Measurements from ENCODE around the gene ASPG. TPM values are rescaled to one million over a fixed set of nuclear protein-coding genes. Genes with fewer than 3 reads are reported as not detected.

ASPG gene
- total RNA-seq, 1 donor from 2014 or later: 5.3 TPM

DNA sequence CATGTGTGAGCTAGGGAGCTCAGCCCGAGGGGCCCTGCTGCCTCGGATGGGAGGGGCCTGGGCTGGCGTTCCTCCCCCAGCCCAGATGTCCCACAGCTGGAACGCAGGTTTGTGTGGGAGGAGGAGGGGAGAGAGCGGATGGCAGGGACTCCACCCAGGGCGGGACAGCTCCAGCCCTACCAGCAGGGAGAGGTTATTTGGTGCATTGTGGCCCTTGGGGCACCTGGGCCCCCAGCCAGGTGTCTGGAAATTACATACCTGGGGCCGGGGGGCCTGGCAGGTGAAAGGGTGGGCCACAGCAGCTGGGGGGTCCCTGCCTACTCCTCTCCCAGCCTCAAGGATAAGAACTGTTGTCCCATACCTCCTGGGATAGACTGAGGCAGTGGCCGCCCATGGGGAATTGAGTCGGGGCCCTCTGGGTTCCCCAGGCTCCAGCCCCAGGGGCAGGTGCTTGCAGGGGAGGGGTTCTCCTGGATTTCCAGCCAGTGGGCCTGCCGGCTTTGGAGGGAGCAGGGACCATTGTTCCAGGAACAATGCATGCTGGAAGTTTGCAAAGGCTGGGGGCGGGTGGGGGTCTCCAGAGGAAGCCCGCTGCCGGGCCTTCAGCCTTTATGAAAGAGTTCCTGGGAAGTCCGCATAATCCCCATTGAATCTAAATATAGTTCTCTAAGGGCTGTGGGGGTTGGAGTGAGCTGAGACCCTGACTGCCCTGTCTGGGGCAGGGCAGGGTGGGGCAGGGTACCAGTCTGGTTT lies 54.1 kb downstream of the ASPG start:
- ATAC-seq (no peak), DNase-seq (peak; percentile 53)
- Histone ChIP-seq H3K27ac (no peak overlapping the region), H3K27me3 (peaks cover 57% of the 10 kb centered on the region), H3K4me3 (peak overlapping the region; percentile 55), H3K9me3 (no peaks in the 10 kb centered on the region), H3K4me1 (peaks cover 30% of the 10 kb centered on the region), H3K36me3 (no peaks in the 10 kb centered on the region)
- intact Hi-C loops (cut with DNase I): loop anchor here (10.0 kb wide), 1 partner anchor 425 kb away; no protein-coding TSS in a partner anchor
- TF ChIP-seq, protein P1, sequence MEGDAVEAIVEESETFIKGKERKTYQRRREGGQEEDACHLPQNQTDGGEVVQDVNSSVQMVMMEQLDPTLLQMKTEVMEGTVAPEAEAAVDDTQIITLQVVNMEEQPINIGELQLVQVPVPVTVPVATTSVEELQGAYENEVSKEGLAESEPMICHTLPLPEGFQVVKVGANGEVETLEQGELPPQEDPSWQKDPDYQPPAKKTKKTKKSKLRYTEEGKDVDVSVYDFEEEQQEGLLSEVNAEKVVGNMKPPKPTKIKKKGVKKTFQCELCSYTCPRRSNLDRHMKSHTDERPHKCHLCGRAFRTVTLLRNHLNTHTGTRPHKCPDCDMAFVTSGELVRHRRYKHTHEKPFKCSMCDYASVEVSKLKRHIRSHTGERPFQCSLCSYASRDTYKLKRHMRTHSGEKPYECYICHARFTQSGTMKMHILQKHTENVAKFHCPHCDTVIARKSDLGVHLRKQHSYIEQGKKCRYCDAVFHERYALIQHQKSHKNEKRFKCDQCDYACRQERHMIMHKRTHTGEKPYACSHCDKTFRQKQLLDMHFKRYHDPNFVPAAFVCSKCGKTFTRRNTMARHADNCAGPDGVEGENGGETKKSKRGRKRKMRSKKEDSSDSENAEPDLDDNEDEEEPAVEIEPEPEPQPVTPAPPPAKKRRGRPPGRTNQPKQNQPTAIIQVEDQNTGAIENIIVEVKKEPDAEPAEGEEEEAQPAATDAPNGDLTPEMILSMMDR (IDR thresholded peaks at IDR 0.05): no peak

DNA sequence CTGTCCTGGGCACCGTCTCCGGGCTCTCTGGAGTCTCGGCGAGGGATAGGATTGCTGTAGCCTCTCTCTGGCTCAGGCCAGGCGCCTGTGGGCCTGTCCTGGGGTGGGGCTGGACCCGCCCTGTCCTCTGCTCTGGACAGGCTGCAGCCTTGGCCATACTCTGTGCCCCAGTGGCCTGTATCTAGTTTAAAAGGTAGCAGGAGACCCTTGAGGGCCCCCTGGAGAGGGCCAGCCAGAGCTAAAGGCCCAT lies 54.6 kb downstream of the ASPG start:
- peak overlapping the region; percentile 55 for H3K4me3 ChIP-seq
- TF ChIP-seq, protein P1 (IDR thresholded peaks at IDR 0.05): no peak
- H3K27ac ChIP-seq: no peak overlapping the region
- H3K27me3 ChIP-seq: peaks cover 52% of the 10 kb centered on the region
- ATAC-seq (no peak), DNase-seq (peak; percentile 57)
- H3K9me3 ChIP-seq: no peaks in the 10 kb centered on the region
- H3K4me1 ChIP-seq: peaks cover 30% of the 10 kb centered on the region
- H3K36me3 ChIP-seq: no peaks in the 10 kb centered on the region
- intact Hi-C loops (cut with DNase I): no loop called here

DNA sequence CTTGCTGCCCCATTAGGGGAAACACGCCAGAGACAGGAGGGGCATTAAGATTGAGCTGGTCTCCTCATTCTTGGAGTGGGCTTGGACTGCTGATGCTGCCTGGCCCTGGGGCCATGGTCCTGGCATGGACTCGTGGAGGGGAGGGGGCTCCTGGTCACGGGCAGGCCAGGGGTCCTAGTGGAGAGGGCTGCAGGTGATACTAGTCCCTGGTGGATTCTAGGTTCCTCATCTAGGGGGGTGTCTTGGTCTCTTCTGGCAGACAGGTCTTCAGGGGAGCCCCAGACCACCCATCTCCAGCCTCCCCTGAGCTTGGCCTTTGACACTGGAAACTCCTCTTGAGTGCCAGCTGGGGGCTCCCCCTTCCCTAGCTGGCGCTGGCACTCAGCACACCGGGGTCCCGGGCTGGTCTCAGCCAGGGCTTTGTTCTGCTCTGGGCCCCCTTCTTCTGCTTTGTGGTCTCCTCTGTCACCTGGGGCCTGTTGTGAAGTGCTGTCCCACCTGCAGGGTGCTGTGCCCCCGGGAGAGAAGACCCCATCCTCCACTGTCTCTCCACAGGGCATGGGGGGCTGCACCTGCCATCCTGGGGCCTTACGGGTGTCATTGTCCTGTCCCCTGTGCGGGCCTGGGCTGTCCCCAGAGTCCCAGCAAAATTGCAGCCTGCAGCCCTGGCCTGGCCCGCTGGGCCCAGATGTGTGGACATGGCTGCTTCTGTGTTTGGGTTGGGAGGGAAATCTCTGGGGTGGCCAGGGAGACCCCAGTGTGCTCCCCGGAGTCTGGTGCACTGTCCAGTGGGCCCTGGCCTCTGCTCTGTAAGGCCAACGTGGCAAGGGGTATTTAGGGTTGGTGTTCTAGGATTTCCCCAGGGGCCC lies 55.2 kb downstream of the ASPG start:
- peak overlapping the region; percentile 55 for H3K4me3 ChIP-seq
- intact Hi-C loops (cut with DNase I): no loop called here
- H3K9me3 ChIP-seq: no peaks in the 10 kb centered on the region
- H3K36me3 ChIP-seq: no peaks in the 10 kb centered on the region
- ATAC-seq: no peak
- peak; percentile 63 for DNase-seq
- H3K27ac ChIP-seq: no peak overlapping the region
- H3K27me3 ChIP-seq: peaks cover 46% of the 10 kb centered on the region
- TF ChIP-seq, protein P1 (IDR thresholded peaks at IDR 0.05): no peak
- peaks cover 26% of the 10 kb centered on the region for H3K4me1 ChIP-seq

DNA sequence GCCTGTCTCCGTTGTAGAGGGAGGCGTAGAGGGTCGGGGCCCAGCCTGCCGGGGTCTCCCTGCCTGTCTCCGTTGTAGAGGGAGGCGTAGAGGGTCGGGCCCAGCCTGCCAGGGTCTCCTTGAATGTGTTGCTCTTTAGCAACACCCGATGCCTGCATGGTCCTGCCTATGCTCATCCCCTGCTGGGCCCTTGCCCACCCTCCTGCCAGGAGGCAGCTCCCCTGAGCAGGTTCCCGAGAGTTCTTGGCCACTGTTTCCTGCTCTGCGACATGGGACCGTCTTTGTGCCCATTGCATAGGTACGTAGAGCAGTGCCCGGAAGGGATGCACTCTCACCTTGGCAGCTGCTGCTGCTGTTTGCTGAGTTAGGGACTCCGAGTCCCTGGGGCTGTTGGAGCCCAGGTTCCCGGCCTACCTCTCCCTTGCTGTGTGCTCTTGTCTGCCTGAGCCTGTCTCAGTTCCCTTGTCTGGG lies 56.2 kb downstream of the ASPG start:
- no peak overlapping the region for H3K27ac ChIP-seq
- no peaks in the 10 kb centered on the region for H3K36me3 ChIP-seq
- intact Hi-C loops (cut with DNase I): no loop called here
- no peaks in the 10 kb centered on the region for H3K9me3 ChIP-seq
- no peak overlapping the region for H3K4me3 ChIP-seq
- TF ChIP-seq, protein P1 (IDR thresholded peaks at IDR 0.05): no peak
- ATAC-seq (no peak), DNase-seq (peak; percentile 54)
- peaks cover 40% of the 10 kb centered on the region for H3K27me3 ChIP-seq
- peaks cover 20% of the 10 kb centered on the region for H3K4me1 ChIP-seq

DNA sequence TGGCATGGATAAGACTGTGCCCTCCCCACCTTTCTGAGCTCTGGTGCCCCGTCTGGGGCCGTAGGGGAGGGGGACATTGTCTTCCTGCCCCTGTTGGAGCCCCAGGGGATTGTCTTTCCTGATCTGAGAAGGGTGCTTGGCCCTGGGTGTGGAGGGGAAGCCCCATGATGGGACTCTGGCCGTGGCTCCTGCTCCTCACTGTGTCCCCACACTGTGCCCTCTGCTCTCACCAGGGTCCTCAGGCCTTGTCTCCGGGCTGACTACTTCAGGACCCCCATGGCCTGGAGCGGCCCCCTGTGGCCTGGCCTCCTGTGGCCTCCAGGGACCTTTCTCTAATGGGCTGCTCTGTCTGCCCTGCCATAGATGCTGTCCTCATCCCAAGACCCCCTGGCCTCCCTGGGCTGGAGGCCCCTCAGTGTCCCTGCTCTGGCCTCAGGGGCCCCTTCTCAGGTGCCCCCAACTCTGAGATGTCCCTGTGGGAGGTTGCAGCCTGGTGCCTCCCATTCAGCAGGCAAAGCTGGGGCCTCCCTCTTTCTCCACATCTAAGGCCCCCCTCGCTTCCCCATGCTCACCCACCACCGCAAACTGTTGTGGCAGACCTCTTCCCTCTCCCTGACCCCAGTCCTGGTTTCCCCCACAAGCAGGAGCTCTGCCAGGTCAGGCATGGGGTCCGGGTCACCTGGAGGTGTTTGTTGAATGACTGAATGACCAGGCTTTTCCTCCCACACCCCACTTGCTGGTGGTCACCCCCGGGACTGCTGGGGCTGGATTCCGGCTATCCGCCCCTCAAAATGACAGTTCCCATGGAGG lies 56.8 kb downstream of the ASPG start:
- peak; percentile 40 for DNase-seq

More for the DNA sequence above, 56.8 kb downstream of the ASPG start:
- ATAC-seq: no peak
- H3K4me3 ChIP-seq: no peak overlapping the region
- intact Hi-C loops (cut with DNase I): no loop called here
- TF ChIP-seq, protein P1 (IDR thresholded peaks at IDR 0.05): no peak
- H3K9me3 ChIP-seq: no peaks in the 10 kb centered on the region
- no peaks in the 10 kb centered on the region for H3K36me3 ChIP-seq
- H3K27ac ChIP-seq: no peak overlapping the region
- peaks cover 17% of the 10 kb centered on the region for H3K4me1 ChIP-seq
- peaks cover 33% of the 10 kb centered on the region for H3K27me3 ChIP-seq
